UCSD-AML1 (cell line): Measurements from ENCODE around the gene TMEM121.

Experiments used
- DNase-seq: peaks from one replicate; lab custom pipeline; 2025; ENCODE audit not compliant: unreplicated experiment; lab: John Stamatoyannopoulos, UW

The TMEM121 gene

GRCh38 chr14:105527381-105527825 lies 1.0 kb downstream of the TMEM121 start:
- no peak for DNase-seq

GRCh38 chr14:105527826-105528585 lies 1.6 kb downstream of the TMEM121 start:
- peak; percentile 79 for DNase-seq

DNA sequence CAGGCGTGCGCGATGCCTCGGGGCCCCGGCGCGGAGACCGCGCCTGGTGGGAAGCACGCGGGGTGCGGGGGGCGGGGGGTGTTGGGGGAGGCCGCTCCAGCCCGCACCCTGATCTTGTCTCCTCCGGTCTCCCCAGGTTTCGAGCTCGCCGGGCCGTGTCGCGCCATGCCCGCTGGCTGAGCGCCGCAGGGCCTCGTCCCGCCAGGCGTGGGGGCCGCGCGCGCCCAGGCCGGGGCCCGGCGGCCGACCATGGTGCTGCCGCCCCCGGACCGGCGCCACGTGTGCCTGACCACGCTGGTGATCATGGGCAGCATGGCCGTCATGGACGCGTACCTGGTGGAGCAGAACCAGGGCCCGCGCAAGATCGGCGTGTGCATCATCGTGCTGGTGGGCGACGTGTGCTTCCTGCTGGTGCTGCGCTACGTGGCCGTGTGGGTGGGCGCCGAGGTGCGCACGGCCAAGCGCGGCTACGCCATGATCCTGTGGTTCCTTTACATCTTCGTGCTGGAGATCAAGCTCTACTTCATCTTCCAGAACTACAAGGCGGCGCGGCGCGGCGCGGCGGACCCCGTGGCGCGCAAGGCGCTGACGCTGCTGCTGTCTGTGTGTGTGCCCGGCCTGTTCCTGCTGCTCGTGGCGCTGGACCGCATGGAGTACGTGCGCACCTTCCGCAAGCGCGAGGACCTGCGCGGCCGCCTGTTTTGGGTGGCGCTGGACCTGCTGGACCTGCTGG lies 2.4 kb downstream of the TMEM121 start:
- DNase-seq: no peak

DNA sequence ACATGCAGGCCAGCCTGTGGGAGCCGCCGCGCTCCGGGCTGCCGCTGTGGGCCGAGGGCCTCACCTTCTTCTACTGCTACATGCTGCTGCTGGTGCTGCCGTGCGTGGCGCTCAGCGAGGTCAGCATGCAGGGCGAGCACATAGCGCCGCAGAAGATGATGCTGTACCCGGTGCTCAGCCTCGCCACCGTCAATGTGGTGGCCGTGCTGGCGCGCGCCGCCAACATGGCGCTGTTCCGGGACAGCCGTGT lies 2.9 kb downstream of the TMEM121 start:
- no peak for DNase-seq

- DNase-seq: peak; percentile 26
These were observed 3.3 kb downstream of the TMEM121 start for GRCh38 chr14:105529569-105530284.

DNA sequence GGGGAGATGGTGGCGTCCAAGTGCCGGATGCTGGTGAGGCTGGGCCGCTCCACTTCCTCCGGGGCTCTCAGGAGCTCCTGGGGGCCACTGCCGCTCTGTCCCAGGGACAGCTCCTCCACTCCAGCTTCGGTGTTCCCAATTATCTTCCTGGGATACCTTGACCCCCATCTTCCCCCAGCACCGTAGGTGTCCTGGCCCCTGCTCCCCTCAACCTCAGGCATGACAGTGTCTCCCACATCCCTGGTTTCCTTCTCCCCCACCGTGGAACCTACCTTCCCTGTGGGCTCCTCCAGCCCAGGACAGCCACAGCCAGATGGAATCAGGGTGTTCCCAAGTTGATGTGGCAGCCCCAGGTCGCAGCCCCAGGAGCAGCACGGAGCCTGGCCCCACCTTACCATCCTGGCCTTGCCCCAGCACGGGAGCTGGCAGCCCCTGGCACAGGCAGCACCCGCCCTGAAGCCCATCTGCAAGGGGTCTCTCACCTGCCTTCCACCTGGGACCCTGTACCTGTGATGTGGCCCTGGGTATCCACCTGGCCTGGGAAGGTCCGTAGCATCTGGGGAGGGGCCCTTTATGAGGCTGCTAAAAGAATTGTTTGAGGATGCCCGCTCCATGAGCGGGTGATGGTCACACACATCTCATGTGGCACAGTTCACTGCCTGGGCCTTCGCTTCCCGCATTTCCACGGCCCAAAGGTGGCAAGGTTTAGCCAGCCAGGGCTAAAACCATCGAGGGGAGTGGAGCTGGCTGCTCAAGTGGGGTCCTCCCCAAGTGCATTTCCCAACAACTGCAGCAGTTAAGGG lies 4.1 kb downstream of the TMEM121 start:
- no peak for DNase-seq

GRCh38 chr14:105531088-105531893 lies 4.9 kb downstream of the TMEM121 start:
- no peak for DNase-seq

DNA sequence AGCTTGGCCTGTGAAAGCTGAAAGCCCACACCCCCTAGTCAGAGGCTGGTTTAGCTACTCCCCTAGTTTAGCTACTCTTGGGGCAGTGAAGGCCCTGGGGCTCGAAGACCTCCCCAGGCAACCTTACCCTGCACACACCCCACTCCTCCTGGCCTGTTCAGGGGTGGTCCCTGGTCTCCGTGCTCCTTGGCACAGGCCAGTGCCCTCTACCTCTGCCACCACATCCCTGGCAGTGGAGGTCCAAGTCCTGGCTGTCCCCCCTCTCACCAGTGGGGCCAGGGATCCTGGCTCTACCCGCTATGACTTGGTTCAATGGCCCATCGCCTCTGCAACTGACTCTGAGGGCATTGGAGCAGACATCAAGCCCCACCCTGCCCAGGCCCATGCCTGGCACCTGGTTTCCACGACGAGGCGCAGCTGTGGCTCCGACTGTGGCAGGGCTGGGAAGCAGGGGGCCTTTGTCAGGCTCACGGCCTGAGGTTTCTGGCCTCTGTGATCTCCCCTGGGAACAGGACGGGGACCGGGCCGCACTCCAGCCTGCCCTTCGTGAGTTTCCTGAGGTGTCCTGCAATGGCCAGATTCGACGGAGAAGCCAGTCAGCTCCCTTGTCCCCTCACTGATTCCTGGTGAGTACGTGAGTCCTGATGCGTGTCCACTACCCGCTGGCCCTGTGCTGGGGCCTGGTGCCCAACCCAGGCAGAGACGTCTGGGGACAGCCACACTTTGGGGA lies 5.7 kb downstream of the TMEM121 start:
- no peak for DNase-seq

GRCh38 chr14:105532735-105533141 lies 6.4 kb downstream of the TMEM121 start:
- DNase-seq: peak; percentile 40

GRCh38 chr14:105533391-105533790 lies 7.0 kb downstream of the TMEM121 start:
- DNase-seq: no peak

- no peak for DNase-seq
These were observed 7.6 kb downstream of the TMEM121 start for GRCh38 chr14:105533811-105534498.

DNA sequence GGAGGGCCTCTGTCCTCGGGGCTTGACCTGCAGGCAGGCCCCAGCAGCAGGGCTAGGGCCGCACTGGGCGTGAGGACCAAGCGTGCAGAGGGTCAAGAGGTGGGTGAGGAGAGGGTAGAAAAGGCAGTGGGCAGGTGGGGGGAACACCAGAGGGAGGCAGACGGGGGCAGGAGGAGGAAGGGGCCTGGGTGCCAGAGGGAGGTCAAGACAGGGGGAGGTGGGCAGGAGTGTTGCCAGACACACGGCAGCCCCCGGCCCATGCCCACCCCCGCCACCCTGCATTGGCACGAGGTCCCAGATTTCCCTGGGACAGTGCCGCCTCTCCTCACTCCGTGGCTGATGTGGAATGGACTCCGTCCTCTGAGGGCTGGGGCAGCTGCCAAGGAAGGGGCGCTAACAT lies 8.2 kb downstream of the TMEM121 start:
- no peak for DNase-seq

GRCh38 chr14:105536051-105536450 lies 9.7 kb downstream of the TMEM121 start:
- DNase-seq: no peak

DNA sequence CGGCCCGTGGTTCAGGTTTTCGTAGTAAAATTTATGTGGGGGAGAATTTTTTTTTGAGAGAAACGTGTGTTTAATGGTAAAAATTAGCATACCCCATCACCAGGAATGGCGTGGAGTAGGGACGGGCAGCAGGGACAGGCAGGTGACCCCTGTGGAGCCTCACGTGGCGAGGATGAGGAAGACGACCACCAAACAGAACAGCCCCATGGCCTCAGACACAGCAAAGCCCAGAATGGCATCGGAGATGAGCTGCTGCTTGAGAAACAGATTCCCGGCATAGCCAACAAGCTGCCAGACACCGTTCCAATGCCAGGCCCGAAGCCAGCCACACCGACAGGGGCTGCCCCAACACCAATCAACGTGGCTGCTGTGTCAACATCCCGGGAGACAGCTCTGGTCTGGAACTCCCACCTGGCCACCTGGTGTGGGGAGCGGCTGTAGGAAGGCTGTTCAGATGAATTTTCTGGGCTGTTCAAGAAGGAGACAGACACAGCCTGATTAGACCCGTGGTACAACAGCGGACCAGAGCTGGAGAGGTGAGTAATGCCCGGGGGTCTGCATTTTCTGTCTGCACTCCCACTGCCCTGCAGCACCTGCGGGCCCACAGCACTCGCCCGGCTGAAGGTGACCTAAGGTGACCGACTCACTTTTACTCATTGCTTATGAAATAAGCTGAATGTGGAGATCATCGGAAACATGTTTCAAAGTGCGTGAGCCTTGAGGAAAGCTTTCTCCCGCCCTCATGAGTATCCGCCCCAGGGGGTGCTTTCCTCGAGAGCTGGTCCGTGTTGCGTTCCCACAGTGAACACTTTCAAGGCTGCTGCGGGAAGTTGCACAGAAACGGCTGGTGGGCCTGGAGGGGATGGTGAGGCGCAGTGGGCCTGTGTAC lies 10.6 kb downstream of the TMEM121 start:
- DNase-seq: no peak

- DNase-seq: peak; percentile 45
These were observed 11.4 kb downstream of the TMEM121 start for GRCh38 chr14:105537580-105538474.

DNA sequence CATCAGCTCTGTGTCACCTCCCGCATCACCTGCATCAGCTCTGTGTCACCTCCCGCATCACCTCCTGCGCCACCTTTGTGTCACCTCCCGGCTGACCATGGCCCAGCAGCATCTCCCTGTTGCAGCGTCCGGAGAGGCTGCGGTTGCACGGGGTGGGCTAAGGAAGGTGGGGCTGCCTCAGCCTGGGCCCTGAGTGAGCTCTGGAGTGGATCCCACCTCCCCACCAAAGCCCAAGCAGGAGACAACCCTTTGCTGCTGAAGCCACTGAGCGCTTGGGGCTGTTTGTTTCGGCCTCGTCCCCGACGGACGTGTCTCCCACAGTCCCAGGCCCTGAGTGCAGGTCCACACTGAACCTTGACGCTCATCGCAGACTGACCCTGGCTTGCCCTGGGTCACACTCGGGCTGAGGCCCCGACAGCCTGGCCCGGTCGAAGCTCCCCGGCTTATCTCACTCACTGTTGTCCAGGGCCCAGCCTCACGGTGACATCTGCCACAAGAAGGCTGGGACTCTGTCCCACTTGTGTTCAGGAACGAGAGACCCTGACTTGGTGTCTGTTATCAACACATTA lies 12.2 kb downstream of the TMEM121 start:
- DNase-seq: no peak

DNA sequence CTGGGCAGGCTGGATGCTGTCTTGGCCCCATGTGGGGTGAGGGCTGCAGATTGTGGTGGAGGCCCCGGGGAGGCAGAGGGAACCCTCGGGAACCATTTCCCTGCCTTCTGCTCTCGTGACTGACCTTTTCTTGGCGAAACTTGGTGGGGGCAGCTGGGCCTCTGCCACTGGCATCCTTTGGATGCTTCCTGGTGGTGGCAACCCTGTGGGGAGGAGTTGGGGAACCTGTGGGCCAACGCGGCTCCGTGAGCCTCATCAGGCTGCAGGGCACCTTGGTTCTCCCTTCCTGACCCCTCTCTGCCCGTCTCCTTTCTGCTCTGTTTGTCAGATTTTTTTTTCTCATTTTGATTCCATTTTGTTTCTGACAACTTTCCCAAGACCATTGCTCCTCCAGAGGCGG lies 14.4 kb downstream of the TMEM121 start:
- no peak for DNase-seq
